GM10266 (cell line): ENCODE results near the gene ZNF770.
"Not testable (repeated sequence)": the region's sequence is repeated elsewhere in the genome, so short reads cannot be mapped to it uniquely, and the experiment has no call there.

Experiments
- DNase-seq: peaks from one replicate; pipeline ENCODE4 v3.0.0; 2012; ENCODE audit errors: extremely low spot score
- CTCF ChIP-seq: IDR thresholded peaks from 2 replicates; pipeline ENCODE4 v1.5.1; 2012; ENCODE audit warnings: mild to moderate bottlenecking, low read depth; ENCODE audit not compliant: control insufficient read depth, insufficient read depth; ENCODE audit errors: missing control alignments

ZNF770 gene

GRCh38 chr15:34951993-34952392 is 36.1 kb downstream of the ZNF770 start:
- DNase-seq, result no peak
- TF ChIP-seq CTCF, result no peak

- DNase-seq, result no peak
- TF ChIP-seq CTCF, result no peak
Measured at GRCh38 chr15:34944936-34945335, 43.2 kb downstream of the ZNF770 start.

- no peak for TF ChIP-seq CTCF
- DNase-seq, result no peak
Measured at GRCh38 chr15:34943711-34944110, 44.4 kb downstream of the ZNF770 start.

GRCh38 chr15:34943264-34943663 is 44.8 kb downstream of the ZNF770 start:
- DNase-seq, result not testable (repeated sequence)

- DNase-seq, result no peak
- TF ChIP-seq CTCF, result no peak
Measured at GRCh38 chr15:34942363-34942762, 45.7 kb downstream of the ZNF770 start.

- no peak for DNase-seq
- no peak for TF ChIP-seq CTCF
Measured at GRCh38 chr15:34941831-34942230, 46.3 kb downstream of the ZNF770 start.

- DNase-seq, result no peak
- TF ChIP-seq CTCF, result no peak
Measured at GRCh38 chr15:34941185-34941698, 46.8 kb downstream of the ZNF770 start.

- DNase-seq, result no peak
- TF ChIP-seq CTCF, result no peak
Measured at GRCh38 chr15:34933432-34933975, 54.6 kb downstream of the ZNF770 start.

GRCh38 chr15:34928349-34928748 is 59.7 kb downstream of the ZNF770 start:
- not testable (repeated sequence) for DNase-seq
